Measurements from ENCODE around the gene ARHGAP44.

ARHGAP44 gene

DNA sequence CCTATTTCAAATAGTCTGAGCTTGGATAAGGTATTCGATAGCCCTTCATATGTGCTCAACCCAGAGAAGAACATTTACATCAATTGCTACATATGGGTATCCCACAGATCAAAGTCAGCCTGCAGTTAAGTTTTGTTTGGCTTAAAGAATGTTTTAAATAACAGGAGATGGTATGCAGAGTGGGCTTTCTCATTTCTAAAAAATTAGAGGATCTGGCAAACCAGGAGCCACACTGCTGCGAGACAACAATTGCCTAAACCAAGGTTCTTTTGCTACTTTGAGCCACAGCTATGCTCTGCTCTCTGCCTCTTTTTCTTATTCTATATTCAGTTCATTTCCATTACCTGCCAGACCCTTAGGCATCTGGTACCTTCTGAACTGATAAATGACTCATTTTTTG, 30.2 kb upstream of the ARHGAP44 start:
- no peaks in the 10 kb centered on the region for H3K4me1 ChIP-seq (ENCODE audit: insufficient read depth, low read length)
- H3K9ac ChIP-seq (ENCODE audit: low read depth, low read length): no peak overlapping the region
- no peaks in the 10 kb centered on the region for H3K36me3 ChIP-seq (ENCODE audit: insufficient read depth, low read length)
- no peaks in the 10 kb centered on the region for H4K20me1 ChIP-seq (ENCODE audit: insufficient read depth, low read length)
- TF ChIP-seq EZH2 (IDR thresholded peaks at IDR 0.05; ENCODE audit: borderline replicate concordance, low read depth, low read length, severe bottlenecking): no peak
- TF ChIP-seq, protein P1, sequence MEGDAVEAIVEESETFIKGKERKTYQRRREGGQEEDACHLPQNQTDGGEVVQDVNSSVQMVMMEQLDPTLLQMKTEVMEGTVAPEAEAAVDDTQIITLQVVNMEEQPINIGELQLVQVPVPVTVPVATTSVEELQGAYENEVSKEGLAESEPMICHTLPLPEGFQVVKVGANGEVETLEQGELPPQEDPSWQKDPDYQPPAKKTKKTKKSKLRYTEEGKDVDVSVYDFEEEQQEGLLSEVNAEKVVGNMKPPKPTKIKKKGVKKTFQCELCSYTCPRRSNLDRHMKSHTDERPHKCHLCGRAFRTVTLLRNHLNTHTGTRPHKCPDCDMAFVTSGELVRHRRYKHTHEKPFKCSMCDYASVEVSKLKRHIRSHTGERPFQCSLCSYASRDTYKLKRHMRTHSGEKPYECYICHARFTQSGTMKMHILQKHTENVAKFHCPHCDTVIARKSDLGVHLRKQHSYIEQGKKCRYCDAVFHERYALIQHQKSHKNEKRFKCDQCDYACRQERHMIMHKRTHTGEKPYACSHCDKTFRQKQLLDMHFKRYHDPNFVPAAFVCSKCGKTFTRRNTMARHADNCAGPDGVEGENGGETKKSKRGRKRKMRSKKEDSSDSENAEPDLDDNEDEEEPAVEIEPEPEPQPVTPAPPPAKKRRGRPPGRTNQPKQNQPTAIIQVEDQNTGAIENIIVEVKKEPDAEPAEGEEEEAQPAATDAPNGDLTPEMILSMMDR (IDR thresholded peaks at IDR 0.05; ENCODE audit: borderline replicate concordance, extremely low read depth, low read length, poor library complexity, severe bottlenecking): no peak
- no peak overlapping the region for H3K4me2 ChIP-seq (ENCODE audit: insufficient read depth, low read length)
- ATAC-seq (ENCODE audit: insufficient read depth, low read depth): no peak
- H3K27me3 ChIP-seq (ENCODE audit: insufficient read depth, low read length, poor library complexity): no peaks in the 10 kb centered on the region
- H3K9me3 ChIP-seq (ENCODE audit: insufficient read depth, low read length, severe bottlenecking): no peaks in the 10 kb centered on the region
- no peak overlapping the region for H2AFZ ChIP-seq (ENCODE audit: low read depth, low read length)
- H3K4me3 ChIP-seq (ENCODE audit: low read depth in 1 of 2, low read length in 2 of 2): no peak overlapping the region
- H3K27ac ChIP-seq (ENCODE audit: low read length): no peak overlapping the region
- H3K79me2 ChIP-seq (ENCODE audit: insufficient read depth, low read length): no peaks in the 10 kb centered on the region
- DNase-seq: no peak

DNA sequence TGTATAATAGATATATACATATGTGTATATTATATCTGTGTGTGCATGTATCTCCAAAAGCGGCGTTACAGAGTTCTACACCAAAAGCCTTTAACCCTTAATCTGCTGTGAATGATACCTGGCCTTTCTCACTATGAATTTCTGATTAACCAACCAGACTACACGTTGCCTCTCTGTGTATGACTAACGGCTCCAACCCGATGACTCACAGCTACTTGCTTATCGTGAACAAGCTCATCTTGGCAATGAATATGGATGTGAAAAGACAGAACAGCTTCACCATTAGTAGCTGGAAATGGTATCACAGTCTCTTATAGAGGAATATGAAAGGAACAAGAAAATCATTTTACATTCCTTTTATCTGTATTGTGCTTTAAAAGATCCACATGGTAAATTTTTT, 23.8 kb upstream of the ARHGAP44 start:
- Histone ChIP-seq H3K36me3 (ENCODE audit: insufficient read depth, low read length) (no peaks in the 10 kb centered on the region), H3K27ac (ENCODE audit: low read length) (no peak overlapping the region), H3K4me2 (ENCODE audit: insufficient read depth, low read length) (no peak overlapping the region), H3K27me3 (ENCODE audit: insufficient read depth, low read length, poor library complexity) (no peaks in the 10 kb centered on the region), H3K9ac (ENCODE audit: low read depth, low read length) (no peak overlapping the region), H3K79me2 (ENCODE audit: insufficient read depth, low read length) (no peaks in the 10 kb centered on the region), H4K20me1 (ENCODE audit: insufficient read depth, low read length) (no peaks in the 10 kb centered on the region), H3K9me3 (ENCODE audit: insufficient read depth, low read length, severe bottlenecking) (no peaks in the 10 kb centered on the region), H3K4me1 (ENCODE audit: insufficient read depth, low read length) (no peaks in the 10 kb centered on the region), H2AFZ (ENCODE audit: low read depth, low read length) (no peak overlapping the region), H3K4me3 (ENCODE audit: low read depth in 1 of 2, low read length in 2 of 2) (no peak overlapping the region)
- no peak for DNase-seq
- TF ChIP-seq EZH2 (IDR thresholded peaks at IDR 0.05; ENCODE audit: borderline replicate concordance, low read depth, low read length, severe bottlenecking): no peak
- TF ChIP-seq, protein P1 (IDR thresholded peaks at IDR 0.05; ENCODE audit: borderline replicate concordance, extremely low read depth, low read length, poor library complexity, severe bottlenecking): no peak
- ATAC-seq (ENCODE audit: insufficient read depth, low read depth): no peak

DNA sequence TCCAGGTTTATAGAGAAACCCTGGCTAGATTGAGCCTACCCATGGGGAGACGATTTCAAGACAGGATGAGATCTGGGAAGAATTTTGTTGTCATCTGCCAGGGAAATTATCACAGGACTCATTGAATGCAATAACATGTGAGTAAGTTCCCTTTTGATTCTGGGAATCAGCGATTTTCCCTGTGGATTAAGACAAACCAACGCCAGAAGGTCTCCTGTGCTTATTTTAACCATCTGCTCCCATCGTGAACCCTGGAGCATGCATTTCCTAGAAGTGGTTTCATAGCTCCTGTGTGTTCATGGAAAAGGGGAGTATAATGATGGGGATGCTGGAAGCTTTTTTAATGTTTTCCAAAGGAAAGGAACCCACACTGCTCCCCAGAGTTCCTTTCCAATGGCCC, 21.0 kb upstream of the ARHGAP44 start:
- Histone ChIP-seq H3K4me1 (ENCODE audit: insufficient read depth, low read length) (no peaks in the 10 kb centered on the region), H2AFZ (ENCODE audit: low read depth, low read length) (no peak overlapping the region), H3K36me3 (ENCODE audit: insufficient read depth, low read length) (no peaks in the 10 kb centered on the region), H4K20me1 (ENCODE audit: insufficient read depth, low read length) (no peaks in the 10 kb centered on the region), H3K4me3 (ENCODE audit: low read depth in 1 of 2, low read length in 2 of 2) (no peak overlapping the region), H3K9ac (ENCODE audit: low read depth, low read length) (no peak overlapping the region), H3K79me2 (ENCODE audit: insufficient read depth, low read length) (no peaks in the 10 kb centered on the region), H3K27me3 (ENCODE audit: insufficient read depth, low read length, poor library complexity) (no peaks in the 10 kb centered on the region), H3K27ac (ENCODE audit: low read length) (no peak overlapping the region), H3K4me2 (ENCODE audit: insufficient read depth, low read length) (no peak overlapping the region), H3K9me3 (ENCODE audit: insufficient read depth, low read length, severe bottlenecking) (no peaks in the 10 kb centered on the region)
- DNase-seq: no peak
- TF ChIP-seq EZH2 (IDR thresholded peaks at IDR 0.05; ENCODE audit: borderline replicate concordance, low read depth, low read length, severe bottlenecking): no peak
- TF ChIP-seq, protein P1 (IDR thresholded peaks at IDR 0.05; ENCODE audit: borderline replicate concordance, extremely low read depth, low read length, poor library complexity, severe bottlenecking): no peak
- no peak for ATAC-seq (ENCODE audit: insufficient read depth, low read depth)

DNA sequence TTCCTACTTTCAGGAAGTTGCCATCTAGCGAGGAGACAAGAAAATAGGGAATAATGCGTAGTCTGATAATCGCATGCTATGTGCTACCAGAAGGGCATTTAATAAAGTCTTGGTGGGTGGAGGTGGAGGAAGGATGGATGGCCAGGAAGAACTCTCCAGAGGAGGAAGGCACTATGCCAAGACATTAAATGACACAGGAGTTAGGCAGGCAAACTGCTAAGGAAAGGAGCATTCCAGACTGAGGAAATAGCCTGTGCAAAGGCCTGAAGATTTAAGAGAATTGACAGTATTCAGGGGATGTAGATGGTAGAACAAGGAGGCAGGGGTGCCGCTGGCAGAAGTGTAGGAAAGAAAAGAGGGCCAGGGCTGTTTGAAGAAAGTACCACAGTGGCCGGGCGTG, 19.3 kb upstream of the ARHGAP44 start:
- Histone ChIP-seq H3K79me2 (ENCODE audit: insufficient read depth, low read length) (no peaks in the 10 kb centered on the region), H2AFZ (ENCODE audit: low read depth, low read length) (no peak overlapping the region), H3K27ac (ENCODE audit: low read length) (no peak overlapping the region), H3K4me2 (ENCODE audit: insufficient read depth, low read length) (no peak overlapping the region), H3K36me3 (ENCODE audit: insufficient read depth, low read length) (no peaks in the 10 kb centered on the region), H4K20me1 (ENCODE audit: insufficient read depth, low read length) (no peaks in the 10 kb centered on the region), H3K4me1 (ENCODE audit: insufficient read depth, low read length) (no peaks in the 10 kb centered on the region), H3K9ac (ENCODE audit: low read depth, low read length) (no peak overlapping the region), H3K9me3 (ENCODE audit: insufficient read depth, low read length, severe bottlenecking) (no peaks in the 10 kb centered on the region), H3K4me3 (ENCODE audit: low read depth in 1 of 2, low read length in 2 of 2) (no peak overlapping the region), H3K27me3 (ENCODE audit: insufficient read depth, low read length, poor library complexity) (no peaks in the 10 kb centered on the region)
- DNase-seq (no peak), ATAC-seq (ENCODE audit: insufficient read depth, low read depth) (no peak)
- TF ChIP-seq EZH2 (IDR thresholded peaks at IDR 0.05; ENCODE audit: borderline replicate concordance, low read depth, low read length, severe bottlenecking): no peak
- TF ChIP-seq, protein P1 (IDR thresholded peaks at IDR 0.05; ENCODE audit: borderline replicate concordance, extremely low read depth, low read length, poor library complexity, severe bottlenecking): no peak
